GM18508 (cell line): ENCODE results near the gene SSTR3.

Experiments
- ATAC-seq: cut with Tn5 transposase; IDR thresholded peaks from one replicate; pipeline ENCODE4 v1.9.1; 2021; ENCODE audit warnings: moderate number of reproducible peaks; ENCODE audit not compliant: insufficient read depth, unreplicated experiment

Gene SSTR3

DNA sequence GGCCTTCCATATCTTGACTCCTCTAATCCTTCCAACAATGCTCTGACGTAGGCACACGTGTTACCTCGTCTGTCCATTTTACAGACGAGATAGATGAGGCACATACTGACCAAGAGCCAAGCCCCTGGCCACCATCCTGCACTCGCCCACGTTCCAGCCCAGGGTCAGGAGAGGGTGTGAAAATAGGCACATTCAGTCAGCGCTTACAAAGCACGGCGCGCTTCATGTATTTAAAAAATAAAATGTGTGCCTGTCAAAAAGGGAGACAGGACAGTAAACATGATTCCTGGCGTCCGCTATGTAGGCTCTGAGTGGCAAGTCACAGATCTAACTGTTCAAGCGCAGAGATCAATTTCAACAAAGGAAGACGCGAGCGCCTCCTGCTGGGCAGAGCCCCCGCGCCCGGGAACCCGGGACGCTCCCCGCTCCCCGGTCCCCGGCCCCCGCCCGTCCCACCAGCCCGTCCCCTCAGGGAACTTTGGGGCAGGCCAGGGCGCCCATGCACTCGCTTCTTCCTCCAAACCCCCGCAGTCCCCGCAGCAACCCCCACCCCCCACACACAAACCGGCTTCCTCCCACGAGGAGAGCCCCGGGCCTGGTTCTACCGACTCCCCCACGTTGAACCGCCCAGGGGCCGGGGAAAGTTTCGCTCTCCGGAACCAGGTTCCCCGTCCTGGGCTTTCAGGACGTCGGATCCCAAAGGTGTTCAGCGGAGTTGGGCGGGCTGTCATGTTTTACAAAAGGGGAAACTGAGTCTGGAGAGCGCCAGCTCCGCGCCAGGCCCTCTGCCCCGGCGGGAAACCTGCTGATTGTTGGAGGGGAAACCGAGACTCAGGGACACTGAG is 13.8 kb downstream of the SSTR3 start:
- no peak for ATAC-seq

DNA sequence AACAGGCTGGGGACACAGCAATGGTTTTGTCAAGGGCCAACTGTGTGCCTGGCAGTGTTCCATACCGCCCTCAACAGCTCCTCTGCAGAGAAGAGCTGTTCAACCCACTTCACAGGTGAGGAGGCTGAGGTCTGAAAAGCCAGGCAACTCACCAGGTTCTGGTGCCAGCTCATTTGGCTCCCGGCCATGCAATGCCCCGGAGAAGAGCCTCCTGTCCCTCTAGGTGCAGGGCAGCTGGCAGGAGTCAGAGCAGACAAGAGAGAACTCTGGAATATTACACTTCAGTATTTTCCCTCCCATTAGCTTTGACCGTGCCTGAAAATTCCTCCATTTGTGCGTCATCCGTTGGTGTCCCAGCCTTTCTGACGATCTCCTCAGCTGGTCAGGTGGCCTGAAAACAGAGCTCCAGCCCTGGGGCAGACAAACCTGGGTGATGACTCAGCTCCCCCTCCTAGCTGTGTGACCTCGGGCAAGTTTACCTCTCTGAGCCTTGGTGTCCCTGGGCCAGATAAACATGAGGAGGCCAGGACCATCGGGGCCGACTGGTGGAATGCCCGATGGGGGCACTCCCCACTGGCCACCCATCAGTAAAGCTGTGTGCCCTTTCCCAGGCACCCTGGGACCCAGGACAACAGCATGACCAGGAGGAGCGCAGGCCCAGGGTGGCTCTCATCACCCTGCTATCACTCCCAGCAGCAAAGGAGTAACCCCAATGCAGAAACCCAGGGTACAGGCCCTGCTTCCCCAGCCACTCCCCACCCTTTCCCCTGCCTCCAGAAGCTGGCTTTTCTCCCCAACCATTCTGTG is 14.6 kb downstream of the SSTR3 start:
- ATAC-seq: no peak

DNA sequence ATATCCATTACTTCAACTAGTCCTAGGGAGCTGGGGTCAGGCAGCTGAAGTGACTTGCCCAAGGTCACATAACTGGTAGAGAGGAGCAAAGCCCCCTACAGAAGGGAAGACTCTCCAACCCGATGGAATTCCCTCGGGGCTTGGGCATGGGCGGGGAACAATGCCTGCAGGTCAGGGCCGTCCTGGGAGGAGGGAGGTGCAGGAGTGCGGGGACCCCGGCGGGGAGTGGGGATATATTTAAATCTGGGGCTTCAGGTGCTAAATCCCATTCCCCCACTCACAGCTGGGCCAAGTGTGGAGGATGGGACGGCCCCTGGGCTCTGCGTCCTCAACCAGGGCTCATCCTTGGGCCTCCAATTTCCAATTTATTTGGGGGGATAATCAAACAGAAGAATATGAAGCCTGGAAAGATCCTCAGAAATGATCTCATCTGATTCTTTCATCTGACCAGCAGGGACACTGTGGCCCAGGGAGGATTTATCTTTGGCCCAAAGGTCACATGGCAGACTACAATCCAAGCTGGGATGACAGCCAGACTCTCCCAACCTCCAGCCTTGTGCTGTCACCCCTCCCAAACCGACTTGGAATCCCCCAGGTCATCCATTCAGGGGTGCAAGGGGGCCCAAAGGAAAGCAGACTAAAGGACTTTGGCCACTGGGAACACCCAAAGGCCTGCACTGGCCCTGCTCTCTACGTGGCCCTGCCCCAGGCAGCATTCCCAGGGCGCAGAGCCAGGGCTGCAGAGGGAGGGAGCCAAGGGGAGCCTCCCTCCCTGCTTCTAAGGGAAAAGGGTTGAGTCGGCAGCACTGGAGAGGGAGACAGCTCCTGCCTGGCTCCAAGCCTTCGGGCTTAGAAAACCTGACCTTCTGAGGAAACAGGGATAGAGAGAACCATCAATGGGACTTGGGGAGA is 15.5 kb downstream of the SSTR3 start:
- no peak for ATAC-seq

DNA sequence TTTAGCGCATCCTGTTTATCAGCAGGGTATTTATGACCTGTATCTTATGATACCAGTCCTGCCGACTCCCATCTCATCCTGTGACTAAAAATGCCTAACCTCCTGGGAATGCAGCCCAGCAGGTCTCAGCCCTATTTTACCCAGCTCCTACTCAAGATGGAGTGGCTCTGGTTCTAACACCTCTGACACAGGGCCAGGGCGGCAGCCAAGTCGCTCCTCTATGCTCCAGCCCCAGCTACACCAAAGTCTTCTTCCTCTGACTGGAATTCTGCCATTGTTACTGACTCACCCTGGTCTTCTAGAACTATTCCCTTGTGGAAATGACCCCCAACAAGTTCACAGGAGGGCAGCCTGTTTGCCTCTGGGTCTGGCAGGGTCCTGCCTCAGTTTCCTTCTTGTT is 16.4 kb downstream of the SSTR3 start:
- no peak for ATAC-seq

DNA sequence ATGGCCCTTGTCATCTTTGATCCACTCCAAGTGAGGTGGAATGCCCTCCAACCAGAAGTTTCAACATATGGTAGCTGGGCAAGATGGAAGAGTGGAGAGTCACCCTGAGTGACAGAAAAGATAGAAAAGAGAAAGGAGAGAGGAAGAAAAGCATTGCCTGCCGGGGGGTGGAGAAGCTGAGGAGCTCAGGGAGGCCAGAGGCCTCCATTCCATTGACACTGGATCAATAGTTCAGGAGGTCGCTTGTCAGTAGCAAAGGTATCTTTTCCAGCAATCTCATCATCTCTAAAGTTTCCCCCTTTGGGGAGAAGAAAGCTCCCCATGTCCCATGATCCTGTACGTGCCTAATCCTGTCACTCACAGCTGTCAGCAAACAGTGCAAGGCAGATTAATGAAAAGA is 17.5 kb downstream of the SSTR3 start:
- ATAC-seq: no peak

DNA sequence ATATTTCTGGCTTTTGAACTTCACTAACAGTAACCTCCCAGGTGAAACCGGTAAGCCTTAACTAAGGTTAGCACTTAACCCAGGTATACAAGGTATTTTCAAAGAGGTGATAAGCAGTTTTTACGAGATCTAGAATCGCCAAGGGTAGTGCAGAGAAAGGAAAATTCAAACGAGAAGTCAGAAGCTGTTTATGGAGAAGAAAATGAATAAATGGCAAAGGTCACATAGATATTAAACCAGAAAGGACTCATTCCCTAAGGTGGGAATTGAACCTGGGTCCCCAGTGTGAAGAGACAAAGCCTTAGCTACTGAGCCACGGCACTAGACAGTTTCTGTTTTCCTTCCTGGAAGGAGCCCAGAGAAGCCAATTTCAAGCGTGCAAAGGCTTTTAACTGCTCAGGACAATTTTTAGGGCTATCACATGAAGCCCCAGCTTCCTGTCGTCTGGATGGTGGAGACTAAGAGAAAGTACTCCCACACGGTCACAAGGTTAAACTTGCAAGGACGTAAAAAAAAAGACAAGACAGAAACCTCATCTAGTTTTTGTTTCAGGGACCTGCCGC is 18.6 kb downstream of the SSTR3 start:
- no peak for ATAC-seq

DNA sequence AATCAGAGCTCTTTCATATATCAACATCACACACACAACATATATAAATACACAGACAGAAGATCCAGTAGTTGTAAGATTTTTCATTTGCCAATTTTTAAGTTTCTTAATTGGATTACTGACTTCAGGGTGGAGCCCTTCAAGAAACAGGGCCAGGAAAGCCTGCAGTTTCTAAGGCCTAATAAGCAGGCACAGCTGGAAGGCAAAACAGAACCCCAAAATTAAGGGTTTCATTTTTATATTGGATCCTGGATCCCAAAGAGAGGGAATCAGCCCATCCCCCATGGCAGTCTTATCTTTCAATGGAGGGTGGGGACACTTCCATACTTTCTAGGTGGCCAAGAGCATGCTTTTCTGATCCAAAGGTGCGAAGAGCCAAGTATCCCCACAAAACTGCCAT is 19.5 kb downstream of the SSTR3 start:
- ATAC-seq: no peak

DNA sequence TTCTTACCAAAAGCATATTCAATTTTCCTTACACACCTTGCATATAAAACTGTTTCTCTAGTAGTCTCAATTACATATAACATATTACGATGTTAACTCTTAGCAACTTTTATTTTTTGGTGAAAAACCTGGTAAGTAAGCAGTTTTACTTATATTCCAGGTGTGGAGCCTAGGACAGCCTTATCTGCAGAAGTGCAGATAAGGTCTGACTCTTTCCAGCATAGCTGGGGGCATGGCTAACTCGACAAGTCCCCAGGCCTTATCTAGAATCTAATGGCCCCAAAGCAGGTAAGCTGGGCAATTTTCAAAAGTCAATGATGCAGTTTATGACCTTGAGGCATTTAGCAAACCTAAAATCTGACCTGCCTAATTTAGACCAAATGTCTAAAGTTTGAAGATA is 20.1 kb downstream of the SSTR3 start:
- no peak for ATAC-seq

DNA sequence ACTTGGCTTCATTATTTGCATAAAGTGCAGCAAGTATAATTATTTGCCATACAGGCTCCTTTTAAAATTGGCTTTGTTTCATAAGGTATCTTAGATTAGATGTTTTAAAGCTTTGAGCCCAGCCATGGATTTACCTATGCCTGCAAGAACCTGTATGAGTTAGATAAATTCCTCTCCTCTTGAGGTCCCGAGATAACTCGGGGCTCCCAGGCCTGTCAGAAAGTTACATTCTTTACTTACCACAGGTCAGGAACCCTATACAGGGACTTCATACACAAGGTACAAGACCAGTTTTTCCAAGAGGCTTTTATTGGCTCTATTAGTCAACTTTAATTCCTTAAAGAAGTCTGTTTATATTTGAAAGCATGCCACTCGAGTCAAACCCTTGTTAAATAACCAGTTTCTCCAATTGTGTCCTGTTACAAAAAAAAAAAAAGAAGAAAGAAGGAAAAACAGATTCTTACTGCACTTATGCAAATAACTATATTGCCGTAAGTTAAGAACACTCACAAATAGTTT is 22.0 kb downstream of the SSTR3 start:
- no peak for ATAC-seq

DNA sequence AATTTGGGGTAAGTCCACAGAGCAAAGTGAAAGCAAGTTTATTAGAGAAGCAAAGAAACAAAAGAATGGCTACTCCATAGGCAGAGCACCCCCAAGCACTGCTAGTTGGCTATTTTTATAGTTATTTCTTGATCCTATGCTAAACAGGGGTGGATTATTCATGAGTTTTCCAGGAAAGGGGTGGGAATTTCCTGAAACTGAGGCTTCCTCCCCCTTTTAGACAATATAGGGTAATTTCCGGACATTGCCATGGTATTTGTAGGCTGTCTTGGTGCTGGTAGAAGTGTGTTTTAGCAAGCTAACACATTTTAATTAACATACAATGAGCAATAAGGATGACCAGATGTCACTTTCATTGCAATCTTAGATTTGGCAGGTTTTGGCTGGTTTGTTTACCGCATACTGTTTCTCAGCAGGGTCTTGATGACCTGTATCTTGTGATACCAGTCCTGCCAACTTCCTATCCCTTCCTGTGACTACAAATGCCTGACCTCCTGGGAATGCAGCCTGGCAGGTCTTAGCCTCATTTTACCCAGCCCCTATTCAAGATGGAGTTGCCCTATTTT is 23.3 kb downstream of the SSTR3 start:
- ATAC-seq: no peak

DNA sequence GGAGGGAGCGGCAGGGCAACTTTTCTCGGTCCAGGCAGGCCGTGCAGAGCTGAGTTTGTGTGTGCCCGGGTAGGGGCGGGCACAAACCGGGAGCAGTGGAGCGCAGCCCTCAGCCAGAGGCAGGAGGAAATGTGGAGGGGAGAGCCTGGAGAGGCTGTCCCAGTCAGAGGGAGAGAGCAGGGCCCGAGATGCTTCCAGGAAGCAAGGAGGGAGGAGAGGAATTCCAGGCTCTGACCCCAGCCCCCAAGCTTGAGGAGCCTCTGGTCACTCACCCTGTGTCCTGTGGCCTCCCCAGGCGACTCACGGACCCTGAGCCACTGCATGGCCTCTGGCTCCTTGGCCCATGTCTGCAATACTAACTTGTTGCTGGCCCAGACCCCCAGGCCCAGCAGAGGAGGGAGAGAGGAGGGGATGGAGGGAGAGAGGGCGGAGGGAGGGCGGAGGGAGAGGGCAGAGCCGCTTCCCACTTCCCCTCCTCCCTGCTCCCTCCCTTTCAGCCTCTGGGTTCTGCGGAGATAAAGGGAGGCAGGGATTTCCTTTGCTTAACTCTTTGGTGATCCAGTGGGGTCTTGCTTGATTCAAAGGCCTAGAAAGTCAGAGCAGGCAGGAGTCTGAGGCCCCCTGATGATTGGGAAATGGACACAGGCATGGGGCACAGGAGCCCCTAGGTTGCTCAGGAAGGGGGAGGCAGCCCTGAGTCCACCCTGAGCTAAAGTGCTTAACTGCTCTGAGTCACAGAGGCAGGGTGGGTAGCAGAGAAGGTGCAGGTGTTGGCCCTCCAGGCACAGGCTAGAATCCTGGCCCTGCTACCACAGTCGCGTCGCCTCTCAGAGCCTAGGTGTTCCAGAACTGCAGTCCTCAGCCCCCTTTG is 24.2 kb downstream of the SSTR3 start, which contains the start of gene C1QTNF6:
TSS of gene C1QTNF6 (minus strand) at position 357 of the 871 bp plus-strand sequence. CDS start at position 323, 34 bp downstream.
- ATAC-seq: no peak

DNA sequence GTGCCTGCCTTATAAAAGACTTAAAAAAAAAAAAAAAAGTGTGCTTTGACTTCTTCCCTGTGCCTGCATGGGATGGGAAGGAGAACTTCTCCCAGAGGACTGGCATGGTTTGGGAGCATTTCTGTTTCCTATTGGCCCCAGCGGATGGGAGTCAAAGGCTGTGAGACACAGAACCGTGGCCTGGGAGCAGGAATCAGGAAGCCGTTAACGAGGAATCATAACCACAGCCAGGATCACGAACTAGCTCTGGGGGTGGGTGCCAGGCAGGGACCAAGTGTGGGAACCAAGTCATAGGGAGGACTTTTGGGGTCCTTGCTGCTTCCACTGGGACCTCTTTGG is 24.8 kb downstream of the SSTR3 start:
- no peak for ATAC-seq

DNA sequence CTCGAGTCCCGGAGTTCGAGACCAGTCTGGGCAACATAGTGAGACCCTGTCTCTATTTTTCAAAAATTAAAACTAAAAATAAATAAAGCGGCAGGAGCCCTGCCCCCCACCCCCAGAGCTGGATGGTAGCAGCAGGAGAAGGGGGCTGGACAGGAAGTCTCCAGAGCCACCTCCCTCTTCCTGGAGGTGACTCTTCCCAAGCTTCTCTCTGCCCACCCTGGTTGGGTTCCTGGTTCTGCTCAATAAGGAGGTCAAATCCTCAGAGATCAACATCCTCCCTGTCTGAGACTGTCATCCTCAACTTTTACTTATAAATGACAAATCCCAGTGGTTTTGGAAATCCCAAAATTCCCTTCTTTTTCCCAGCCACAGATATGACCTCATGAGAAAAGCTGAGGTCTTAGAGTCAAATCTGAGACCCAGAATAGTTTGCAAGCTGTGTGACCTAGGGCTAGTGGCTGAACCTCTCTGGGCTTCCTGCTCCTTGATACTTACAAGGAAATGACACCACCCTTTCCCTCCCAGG is 25.2 kb downstream of the SSTR3 start:
- ATAC-seq: no peak

DNA sequence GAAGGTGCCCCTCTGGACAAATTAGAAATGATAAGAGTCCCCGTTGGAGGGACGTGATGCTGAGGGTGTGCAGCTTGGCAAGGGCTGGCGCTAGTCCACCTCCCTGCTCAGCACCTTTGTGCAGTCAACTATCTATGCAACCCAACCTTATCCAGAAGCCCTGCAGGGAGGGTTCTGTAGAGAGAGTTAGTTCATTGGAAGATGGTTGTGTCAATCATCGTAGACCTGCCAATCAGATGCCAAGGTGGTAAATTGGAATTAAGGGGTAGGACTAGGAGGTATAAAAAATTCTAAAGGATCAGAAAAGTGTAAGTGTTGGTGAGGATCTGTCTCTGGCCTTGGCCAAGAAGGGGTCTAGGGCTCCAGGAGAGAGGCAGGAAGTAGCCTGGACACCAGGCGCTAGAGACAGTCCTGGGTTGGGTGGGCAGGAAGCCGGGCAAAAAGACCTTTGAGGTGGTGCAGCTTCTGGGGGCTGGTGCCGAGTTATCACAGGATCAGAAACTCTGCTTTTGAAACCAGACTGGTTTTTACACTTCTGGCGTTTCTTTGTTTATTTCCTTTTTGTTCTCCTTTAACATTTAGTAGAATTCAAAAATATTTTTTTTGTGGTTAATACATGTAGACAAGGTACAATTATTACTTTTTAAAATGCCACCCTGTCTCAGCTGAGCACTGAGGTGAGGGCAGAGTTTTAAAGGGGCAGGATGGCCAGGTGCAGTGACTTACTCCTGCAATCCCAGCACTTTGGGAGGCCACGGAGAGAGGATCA is 25.9 kb downstream of the SSTR3 start:
- ATAC-seq: no peak

DNA sequence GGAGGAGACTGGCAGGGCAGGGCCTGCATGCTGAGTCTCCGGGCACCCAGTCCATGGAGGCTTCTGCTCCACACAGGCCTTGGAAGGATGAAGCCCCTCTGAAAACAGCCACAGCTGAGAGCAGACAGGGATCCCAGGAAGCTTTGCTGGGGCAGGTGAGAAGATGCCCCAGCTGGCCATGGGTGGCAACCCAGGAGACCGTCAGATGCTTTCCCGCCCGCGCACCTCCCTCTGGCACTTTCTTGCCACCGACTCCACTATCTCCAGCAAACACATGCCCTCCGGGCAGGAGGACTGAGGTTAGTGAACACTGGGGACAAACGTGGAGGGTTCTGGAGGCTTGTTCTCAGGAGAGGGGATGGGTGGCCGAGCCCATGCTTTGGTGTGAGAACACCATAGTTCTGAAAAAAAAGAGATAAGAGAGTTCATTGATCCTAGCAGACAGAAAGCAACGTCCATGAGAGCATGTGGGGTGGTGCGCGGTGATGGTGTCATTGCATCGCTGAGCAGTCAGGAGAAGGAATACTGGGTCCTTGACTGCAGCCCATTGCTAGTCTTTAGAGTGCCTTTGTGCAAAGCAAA is 26.5 kb downstream of the SSTR3 start:
- no peak for ATAC-seq

DNA sequence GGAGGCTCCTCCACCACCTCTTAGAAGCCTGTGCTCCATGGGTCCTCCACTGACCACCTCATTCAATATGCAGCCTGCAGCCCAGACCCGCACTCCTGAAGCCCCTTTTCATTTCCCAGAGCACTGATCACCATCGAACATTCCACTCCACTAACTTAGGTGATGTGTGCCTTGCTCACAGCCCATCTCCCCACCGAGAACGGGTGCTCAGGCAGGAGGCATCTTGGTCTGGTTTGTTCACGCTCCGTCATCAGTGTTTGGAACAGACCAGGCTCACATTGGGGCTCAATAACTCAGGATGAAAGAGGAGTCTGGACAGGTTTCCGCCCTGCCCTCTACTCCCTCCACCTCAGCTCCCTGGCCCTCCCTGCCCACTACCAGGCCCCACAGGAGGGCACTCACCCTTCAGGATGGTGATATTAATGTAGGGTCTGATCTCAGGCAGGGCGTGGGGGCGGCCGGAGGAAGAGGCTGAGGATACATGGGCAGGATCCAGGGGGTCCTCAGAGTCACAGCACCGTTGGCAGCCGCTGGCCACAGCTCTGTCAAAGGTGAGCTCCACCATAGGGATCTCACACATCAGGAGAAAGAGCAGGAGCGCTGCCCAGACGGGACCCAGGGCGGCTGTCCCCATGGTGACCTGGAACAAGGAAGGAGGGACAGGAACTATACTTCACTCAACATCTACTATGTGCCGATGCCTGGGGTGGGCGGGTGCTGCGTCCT is 27.3 kb downstream of the SSTR3 start:
- no peak for ATAC-seq

DNA sequence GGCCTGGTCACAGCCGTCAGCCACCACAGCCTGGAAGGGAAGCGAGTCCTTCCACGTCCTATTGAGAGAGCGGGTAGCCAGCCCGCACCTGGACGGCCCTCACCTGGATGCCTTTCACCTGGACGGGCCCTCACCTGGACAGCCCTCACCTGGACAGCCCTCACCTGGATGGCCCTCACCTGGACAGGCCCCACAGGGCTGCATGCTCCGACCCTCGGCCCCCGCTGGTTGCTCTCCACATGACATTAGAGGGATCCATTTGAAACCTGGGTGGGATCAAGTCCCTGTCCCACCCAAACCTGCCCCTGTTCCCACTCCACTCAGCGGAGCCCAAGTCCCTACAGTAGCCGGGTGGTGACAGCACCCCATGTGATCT is 27.9 kb downstream of the SSTR3 start:
- no peak for ATAC-seq
